ENCODE measurements around the gene IL17A. TPM values are rescaled to one million over a fixed set of nuclear protein-coding genes. Genes with fewer than 3 reads are reported as not detected.
A peak's percentile ranks its signal among the peaks of the same experiment; 100 is the strongest.

IL17A gene
- total RNA-seq, result not detected in 2 replicates

- DNase-seq, result no peak
Observed at GRCh38 chr6:52186075-52186474, at the start of gene IL17A. Gene IL17A, plus strand, starts transcription at chr6:52186375. Its CDS starts 57 bp downstream, at chr6:52186432.

DNA sequence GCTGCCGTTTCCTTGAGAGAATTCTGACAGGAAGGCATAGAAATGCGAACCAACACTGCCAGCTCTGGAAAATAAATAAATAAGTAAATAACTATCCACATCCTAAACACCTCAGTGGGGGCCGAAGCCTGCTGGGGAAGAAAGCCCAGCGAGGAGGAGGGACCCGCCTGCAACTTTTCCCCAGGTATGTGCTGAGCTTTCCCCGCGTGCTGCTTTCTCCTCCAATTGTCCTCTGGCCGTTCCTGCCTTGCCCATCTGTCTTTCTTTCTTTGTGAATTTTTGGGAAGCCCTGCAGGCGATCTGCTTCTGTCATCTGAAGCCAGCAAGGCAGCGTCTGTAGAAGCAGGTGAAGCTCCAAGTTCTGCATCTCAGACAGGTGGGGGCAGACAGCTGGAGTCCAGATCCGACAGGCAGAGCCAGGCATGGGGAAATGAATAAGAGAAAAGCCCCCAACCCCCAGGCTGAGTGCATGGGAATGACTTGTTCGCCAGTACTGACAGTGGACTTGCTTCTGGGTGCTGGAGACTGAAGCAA lies 49.2 kb upstream of the IL17A start:
- DNase-seq, result no peak

GRCh38 chr6:52138284-52138683 lies 47.9 kb upstream of the IL17A start:
- DNase-seq, result no peak

DNA sequence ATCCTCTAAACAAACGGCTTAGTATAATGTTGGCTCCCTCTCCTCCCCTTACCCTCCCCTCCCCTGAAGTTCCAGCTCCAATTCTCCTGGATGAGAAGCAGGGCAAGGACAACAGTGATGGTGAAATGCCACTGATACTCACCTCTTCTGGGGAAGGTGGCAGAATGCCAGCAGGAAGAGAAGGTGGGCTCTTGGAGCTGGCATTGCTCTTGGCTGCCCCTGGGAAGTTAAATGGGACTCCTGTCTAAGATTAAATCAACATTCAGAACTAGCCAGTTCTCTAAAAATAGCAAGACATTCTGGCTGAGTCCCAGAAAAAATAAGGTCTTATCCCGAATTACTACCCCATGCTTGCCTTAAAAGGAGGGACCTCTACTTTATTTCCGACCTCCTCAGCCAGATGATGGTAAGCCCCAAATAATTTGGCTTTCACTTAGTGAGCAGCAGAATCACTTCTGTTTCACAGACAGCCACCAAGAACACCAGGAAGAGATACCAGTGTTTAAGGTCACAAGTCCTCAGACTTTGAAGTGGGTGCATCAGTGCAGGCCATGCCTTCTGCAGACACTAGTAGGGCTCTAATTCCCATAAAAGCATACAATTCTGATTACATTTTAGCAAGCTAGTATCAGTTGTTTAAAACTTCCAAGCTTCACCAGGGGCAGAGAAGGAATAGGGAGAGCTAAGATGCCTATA lies 46.0 kb upstream of the IL17A start:
- no peak for DNase-seq

DNA sequence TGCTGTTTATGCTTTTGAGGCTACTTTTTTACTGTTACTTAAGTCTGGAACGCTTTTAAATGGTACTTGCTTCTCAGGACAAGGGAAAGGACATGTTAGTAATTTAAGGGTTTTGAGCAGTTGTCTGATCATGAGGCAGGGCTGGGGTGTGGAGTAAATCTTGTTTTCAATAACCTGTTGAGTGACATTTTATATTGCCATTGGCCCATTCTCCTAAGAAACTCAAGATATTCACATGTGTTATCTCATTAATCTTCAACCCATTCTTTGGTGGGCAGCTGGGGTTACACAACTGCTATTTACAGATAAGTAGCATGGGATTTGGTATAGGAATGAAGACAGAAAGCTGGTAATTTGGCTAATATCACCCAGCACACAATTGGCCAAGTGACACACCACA lies 44.6 kb upstream of the IL17A start:
- DNase-seq, result no peak

GRCh38 chr6:52142556-52142955 lies 43.6 kb upstream of the IL17A start:
- DNase-seq, result no peak

DNA sequence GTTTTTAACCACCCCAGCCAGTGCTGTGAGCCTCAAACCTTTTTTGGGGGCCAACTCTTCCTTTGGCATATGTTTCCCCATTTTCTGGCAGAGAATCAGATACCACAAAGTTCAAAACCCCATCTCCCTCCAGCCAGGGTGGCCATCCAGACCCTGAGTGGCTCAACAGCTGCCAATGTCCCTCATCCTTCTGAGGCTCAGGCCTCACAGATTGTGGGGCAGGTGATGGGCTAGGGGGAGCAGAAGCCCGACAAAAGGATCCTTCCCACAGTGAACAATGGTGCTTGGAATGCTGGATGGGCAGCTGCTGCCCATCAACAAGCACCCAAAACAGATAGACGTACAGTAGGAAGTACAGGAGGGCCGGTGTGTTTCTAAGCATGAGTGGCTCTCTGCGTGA lies 42.6 kb upstream of the IL17A start:
- DNase-seq, result no peak

DNA sequence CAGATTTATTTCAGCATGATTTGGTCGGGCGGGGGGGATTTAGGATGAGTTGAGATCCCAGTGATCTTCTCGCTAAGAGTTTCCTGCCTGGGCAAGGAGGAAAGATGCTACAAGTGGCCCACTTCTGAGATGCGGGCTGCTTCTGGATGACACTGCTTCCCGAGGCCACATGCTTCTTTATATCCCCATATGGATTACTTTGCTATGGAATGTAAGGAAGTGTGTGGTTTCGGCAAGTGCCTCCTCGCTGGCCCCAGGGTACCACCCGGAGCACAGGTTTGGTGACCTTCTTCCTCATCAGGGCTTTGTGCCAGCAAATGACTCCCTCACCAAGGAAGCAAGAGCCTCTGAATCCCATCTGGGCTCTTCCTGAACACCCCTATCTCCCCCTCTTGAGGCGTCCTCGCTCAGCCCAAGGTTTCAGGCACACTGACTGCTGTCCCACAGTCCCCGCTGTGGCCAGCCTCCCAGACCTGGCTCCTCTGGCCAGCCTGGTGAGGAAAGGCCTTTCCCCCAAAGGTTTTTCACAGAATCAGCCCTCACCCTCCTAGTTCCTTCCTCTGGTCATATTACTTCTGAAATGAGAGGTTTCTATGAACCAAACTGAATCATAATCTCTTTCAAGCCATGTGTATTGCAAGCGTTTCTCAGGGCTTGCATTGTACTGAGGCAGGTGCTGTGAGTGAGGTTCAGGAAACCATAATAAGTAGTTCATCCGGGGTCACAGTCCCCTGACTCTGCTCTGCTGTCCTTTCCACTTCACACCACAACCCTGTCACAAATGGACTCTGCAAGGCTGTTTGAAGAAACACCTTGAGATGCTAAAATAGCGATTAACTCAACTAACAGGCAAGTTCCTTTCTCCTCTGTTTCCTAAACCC lies 41.7 kb upstream of the IL17A start:
- no peak for DNase-seq

DNA sequence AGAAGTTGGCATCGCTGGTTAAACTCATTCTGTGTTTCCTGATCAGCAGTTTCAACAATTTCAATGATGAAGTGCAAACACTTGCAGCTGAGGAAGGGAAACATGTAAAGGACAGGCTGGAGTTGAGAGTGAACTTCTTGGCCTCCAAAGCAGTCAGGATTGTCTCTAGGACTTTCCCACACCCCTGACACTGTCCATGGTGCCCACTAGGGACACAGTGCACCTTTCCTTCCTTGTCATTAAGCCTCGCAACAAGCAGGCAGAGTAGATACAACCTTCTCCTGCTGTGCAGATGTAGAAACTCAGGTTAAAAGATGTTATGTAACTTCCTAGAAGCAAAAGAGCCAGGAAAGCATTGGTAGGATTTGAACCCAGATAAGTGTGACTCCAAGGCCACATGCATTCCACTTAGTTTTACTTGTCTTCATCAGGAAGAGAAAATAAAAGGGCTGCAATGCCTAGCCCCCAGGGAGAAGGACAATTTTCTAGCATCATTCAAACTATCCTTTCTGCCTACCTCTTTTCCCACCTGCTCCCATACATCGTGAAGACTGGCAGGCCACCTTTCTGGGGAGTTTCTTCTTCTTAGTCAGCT lies 39.2 kb upstream of the IL17A start:
- no peak for DNase-seq

- DNase-seq, result no peak
Observed at GRCh38 chr6:52149076-52149475, 37.1 kb upstream of the IL17A start.

DNA sequence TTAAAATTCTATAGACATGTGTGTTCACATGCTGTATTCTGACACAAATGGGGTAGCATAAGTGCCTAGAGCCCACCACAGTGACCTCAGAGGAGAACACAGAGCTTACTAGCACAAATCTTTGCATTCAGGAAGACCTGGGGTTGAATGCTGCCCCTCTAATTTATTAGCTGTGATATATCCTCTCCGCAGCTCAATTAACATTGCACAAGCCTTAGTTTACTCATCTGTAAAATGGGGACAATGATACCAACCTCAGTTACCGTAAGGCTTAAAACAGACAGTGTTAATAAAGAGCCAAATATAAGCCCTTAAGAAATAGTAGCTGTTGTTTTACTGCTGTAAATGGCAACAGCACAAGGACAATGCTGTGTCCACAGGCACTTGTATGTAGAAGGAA lies 36.2 kb upstream of the IL17A start:
- no peak for DNase-seq

DNA sequence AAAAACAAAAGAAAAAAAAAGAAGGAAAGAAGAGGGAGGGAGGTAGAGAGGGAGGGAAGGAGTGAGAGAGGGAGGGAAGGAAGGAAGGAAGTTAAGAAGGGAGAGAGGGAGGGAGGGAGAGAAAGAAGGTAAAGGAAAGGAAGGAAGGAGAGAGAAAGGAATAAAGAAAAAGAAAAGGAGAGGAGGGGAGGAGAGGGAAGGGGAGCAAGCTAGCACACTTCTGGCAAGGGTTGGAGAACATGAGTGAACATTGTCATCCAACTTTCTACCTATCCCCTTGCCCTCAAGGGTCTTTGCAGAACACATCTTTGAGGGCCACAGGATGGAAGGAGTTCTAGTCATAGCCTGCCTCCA lies 34.1 kb upstream of the IL17A start:
- no peak for DNase-seq

DNA sequence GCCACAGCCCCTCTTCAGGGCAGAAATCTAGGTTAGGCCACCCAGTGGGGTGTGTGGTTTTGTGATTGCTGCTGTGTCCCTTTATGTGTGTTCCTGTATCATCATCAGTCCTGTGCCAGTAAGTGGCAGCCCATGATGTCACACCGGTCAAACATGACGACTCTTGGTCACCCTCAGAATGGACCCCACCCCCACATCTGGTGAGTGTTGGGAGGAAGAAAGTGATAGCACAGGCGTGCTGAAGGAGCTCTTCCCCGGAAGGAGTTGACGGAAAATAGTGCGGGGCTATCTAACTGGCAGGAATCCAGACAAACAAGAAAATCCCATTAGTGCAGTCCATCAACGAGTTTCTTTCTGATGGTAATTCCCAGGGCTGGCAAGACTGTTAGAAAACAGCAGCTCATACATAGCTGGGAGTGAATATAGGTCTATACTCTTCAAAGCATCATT lies 33.4 kb upstream of the IL17A start:
- no peak for DNase-seq

DNA sequence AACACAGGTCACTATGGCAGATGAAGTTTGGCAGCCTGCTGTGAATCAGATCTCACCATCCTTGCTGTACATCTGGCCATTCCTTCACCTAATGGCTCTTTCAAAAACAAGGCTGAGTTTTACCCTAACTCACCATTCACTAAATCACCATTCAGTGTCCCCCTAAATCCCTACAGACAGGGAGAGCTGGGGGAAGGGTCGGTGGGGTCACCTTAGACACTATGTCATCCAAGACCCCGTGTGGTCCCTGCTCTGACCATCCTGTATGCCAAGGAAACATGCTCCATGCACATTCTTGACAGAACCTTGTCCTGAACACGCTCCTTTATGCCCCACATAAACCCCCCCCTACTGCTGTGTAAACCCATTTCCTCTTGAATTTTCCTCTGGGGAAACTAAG lies 31.8 kb upstream of the IL17A start:
- DNase-seq, result no peak

DNA sequence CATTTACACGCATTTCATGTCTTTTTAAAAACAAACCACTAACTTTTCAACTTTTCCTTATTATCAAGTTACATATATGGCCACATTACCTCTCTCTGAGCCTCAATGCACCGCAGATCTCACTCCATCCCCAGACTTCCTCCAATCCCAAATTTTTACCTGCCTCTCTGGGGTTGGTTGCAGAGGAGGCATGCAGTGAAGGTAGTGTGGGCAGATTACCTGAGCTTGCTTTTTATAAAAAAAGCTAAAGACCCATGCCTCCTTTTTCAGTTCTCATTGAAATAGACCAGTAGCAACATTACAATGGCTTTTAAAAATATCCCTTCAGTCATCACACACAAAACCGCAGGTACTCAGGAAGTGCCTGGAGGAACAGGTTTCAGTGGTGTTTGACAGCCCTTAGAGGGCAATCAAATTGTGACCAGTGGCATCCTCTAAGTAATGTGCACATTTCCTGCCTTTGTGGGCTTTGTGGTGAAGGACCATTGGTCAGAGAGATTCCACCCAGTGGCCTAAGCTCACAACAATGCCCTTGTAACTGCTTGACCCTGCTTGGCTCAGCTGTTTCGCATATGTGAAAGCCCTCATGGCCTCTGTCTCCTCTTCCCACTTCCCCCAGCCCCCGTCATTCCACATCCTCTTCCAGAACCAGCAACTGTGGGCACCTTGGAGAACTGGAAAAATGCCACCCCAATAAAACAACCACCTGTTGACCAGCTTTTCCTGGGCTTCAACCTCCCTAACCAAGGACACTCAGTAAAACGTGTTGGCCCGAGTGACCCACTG lies 30.2 kb upstream of the IL17A start:
- peak; percentile 76 for DNase-seq

DNA sequence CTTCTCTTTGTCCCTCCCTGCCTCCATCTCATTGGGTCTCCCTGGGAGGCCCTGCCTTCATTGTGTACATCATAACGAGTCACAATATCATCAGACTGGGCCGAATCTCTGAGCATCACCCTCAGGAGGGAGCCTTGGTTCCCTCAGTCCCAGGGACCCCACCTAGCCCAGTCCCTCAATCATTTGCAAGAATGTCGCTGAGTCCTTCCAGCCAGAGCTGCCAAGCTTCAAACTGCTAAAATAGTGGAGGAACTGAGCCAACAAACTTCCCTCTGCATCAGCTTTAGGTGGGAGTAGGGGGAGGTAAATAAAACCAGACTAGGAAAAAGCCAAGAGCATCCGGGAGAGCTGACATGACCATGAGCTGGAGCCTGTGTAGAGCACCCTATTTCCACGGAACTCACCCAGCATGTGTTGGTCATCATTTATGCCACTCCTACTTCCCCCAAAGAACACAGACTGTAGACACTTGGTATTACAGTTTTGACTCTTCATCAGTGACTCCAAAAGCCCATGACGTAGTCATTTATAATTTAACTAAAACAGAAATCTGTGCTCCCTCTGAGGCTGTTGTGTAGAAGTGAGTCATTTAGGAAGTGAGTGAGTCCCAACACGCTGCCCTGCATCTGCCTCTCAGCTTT lies 28.8 kb upstream of the IL17A start:
- peak; percentile 64 for DNase-seq

DNA sequence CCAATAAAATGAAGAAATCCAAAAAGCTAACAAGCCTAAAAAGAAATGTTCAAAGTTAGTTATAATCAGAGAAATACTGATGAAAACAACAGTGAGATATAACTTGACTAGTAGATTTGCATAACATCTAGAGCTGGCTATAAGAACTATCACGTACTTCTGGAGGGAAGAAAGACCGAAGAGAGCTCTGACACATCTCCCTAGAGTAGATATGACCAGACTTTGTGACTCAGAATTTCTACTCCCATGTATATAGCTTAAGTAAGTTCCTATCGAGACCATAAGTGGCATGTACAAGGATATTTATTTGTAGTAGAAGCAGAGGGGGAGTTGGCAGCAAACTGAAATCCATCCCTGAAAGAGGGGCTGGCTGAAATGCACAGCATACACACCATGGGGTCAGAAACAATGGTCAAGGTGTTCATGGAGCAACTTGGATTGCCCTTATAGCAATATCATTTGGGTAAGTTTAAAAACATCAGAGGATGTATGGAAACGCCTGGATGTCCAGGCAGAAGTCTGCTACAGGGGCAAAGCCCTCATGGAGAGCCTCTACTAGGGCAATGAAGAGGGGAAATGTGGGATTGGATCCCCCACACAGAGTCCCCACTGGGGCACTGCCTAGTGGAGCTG lies 25.6 kb upstream of the IL17A start:
- no peak for DNase-seq

- no peak for DNase-seq
Observed at GRCh38 chr6:52161689-52162438, 24.3 kb upstream of the IL17A start.

DNA sequence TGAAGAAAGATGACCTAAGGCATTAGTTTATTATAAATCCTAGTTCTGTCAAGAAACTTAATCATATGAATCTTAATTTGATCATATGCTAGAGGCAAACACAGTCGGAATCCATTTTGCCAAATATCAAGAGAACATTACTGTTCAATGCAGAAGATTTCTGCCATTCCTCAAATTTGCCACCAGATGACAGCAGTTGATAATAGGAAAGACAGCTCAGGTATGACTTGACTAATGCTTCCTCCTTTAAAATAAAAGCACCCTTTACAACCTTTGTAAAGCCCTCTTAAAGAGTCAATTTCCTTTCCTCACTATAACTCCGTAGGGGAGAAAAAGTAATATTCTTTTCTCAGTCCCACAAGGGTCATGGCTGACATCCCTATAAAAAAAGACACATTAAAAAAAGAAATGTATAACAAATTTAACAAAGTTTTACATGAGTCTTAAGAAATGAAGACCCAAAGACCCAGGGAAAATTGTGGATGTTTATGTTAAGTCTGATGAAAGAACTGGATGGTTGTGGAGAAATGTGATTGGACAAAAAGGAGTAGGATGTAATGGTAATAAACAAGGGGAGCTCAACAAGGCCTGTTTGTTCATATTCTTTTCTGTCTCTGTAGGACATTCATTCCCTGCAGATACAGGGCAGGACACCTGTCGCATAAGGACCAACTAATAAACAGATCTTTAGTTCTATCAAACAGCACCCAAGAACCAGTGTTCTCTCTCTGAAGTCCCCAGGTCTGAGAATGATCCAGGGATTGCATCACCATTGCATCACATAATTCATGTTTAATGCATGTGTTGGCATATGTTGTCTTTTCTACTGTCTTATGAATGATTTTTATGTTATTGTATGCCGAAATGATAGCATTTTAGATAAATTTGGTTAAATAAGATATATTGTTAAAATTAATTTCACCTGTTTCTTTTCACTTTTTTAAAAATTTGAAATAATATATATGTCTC lies 23.0 kb upstream of the IL17A start:
- DNase-seq, result peak; percentile 62

Data from dermis blood vessel endothelial cell (primary cell).